Activated B cell treated with CpG ODN at 0.5 μM for 24 hours (primary cell): Measurements from ENCODE around the gene FHAD1. TPM values are rescaled to one million over a fixed set of nuclear protein-coding genes. Genes with fewer than 3 reads are reported as not detected.

Experiments used
- ATAC-seq: fragments of 200-7000 bp; cut with Tn5 transposase; one replicate; pipeline ENCODE4 v1.10.0; 2021; ENCODE audit warnings: low read depth, mild to moderate bottlenecking, moderate library complexity
- CTCF ChIA-PET: fragments of 350-600 bp; sonication (Branson Sonifier 250); formaldehyde crosslinking; loops from one replicate; lab custom pipeline; 2021; ENCODE audit warnings: antibody characterized with exemption; lab: Charles Lee
- POLR2A ChIA-PET: fragments of 350-600 bp; sonication (Branson Sonifier 250); formaldehyde crosslinking; loops from one replicate; lab custom pipeline; 2021; ENCODE audit warnings: antibody characterized with exemption; lab: Charles Lee
- DNase-seq: peaks from one replicate; pipeline ENCODE4 v3.0.0; 2022
- H3K27ac Mint-ChIP-seq: one replicate; pipeline ENCODE4 v1.8.0; 2020; ENCODE audit warnings: mixed read lengths
- H3K27me3 Mint-ChIP-seq: one replicate; pipeline ENCODE4 v1.8.0; 2021; ENCODE audit warnings: mixed read lengths
- H3K36me3 Mint-ChIP-seq: one replicate; pipeline ENCODE4 v1.8.0; 2021; ENCODE audit warnings: low read depth, mixed read lengths
- H3K4me1 Mint-ChIP-seq: one replicate; pipeline ENCODE4 v1.8.0; 2021; ENCODE audit warnings: mixed read lengths
- H3K4me3 Mint-ChIP-seq: one replicate; pipeline ENCODE4 v1.8.0; 2020; ENCODE audit warnings: mild to moderate bottlenecking, mixed read lengths
- H3K9me3 Mint-ChIP-seq: one replicate; pipeline ENCODE4 v1.8.0; 2020; ENCODE audit warnings: mixed read lengths
- CTCF ChIP-seq: fragments of 200-600 bp; IDR thresholded peaks from one replicate; pipeline ENCODE4 v1.8.0; 2022; ENCODE audit warnings: antibody characterized with exemption, mild to moderate bottlenecking
- intact Hi-C: fragments of 100-400 bp; cut with micrococcal nuclease; formaldehyde crosslinking; loops from one replicate; pipeline ENCODE4 v1.15.1; 2024
- total RNA-seq: library from RNA; stranded (reverse); gene quantifications from 2 replicates; pipeline ENCODE4 v1.2.3, GENCODE V29; 2022

The FHAD1 gene
- total RNA-seq, 1 donor from 2014 or later: not detected

DNA sequence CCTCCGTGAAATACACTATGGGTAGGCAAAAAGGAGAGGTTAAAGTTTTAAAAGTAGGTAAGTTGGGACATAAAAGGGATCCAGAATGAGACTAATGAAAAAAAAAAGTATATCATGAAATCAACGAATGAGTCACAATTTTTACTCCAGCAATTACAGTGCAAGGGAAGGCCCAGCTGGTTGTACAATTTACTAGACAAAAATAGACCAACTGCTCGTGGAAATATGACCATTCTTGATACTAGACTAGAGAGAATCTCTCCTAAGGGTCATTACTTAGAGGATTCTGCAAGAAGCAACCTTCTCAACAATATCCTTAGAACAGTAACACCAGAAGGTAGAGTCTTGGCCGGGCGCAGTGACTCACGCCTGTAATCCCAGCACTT, 107.5 kb downstream of the FHAD1 start:
- Mint-ChIP-seq H3K27me3 (peaks cover 9% of the 10 kb centered on the region), H3K4me3 (no peak overlapping the region), H3K9me3 (no peaks in the 10 kb centered on the region), H3K36me3 (no peaks in the 10 kb centered on the region), H3K27ac (no peak overlapping the region), H3K4me1 (no peaks in the 10 kb centered on the region)
- no peak for DNase-seq
- ChIA-PET CTCF (interaction anchor here (0.6 kb wide), 1 partner anchor 67 kb away, joined by 3 read pairs; no protein-coding TSS in a partner anchor), POLR2A (no interaction called here)
- ATAC-seq: no peak
- TF ChIP-seq CTCF: no peak
- intact Hi-C loops: no loop called here

DNA sequence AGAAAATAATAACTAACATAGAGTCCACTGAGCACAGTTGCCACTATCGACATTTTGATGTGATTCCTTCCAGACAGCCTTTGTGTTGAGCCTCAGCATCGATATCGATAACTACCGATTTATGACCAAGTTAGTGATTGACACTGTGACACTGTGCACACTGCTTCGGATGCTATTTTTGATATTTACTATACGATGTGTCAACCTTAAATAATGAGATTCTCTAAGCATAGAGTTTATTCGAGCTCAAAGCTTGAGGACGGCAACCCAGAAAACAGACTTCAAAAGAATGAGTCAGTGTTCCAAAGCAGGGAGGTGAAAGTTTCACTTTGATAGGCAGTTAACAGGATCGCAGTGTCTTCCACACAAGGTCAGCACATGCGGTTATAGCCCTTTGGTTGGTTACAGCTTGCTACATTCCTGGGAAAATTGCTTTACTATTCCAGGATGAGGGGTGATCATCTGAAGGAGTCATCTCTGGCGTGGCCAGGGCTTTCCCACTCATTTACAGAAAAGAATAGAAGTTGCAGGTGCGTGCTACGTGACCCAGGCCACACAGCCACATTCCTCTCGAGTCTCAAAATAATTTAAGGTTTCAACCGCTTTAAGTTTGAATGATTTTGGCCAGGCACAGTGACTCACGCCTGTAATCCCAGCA, 109.1 kb downstream of the FHAD1 start:
- CTCF ChIA-PET: no interaction called here
- peaks cover 9% of the 10 kb centered on the region for H3K27me3 Mint-ChIP-seq
- H3K36me3 Mint-ChIP-seq: no peaks in the 10 kb centered on the region
- POLR2A ChIA-PET: no interaction called here
- no peaks in the 10 kb centered on the region for H3K9me3 Mint-ChIP-seq
- H3K4me3 Mint-ChIP-seq: no peak overlapping the region
- TF ChIP-seq CTCF: no peak
- H3K4me1 Mint-ChIP-seq: no peaks in the 10 kb centered on the region
- DNase-seq: no peak
- intact Hi-C loops: no loop called here
- no peak overlapping the region for H3K27ac Mint-ChIP-seq
- ATAC-seq: no peak

DNA sequence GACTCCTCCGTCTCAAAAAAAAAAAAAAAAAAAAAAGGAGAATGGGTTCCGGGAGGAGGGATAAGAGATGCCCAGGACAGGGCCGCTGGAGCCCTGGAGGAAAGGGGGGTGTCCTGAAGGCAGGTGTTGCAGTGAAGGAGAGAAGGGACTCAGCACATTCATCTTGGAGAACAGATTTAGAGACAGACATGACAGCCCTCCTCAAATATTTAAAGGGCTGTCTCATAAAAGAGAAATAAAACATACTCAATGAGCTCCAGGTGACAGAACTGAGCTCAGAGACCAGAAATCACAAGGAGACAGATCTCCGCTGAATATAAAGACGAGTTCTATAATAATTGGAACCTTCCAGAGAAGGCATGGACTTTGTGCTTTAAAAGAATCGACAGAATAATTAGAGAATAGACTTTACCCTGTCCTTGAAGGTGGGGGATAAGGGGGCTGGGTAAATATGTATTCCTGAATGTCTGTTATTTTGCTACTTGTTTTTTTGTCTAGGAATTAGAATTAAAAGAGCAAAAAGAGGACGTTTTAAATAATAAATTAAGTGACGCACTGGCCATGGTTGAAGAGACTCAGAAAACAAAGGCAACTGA, 110.7 kb downstream of the FHAD1 start:
- H3K9me3 Mint-ChIP-seq: no peaks in the 10 kb centered on the region
- H3K36me3 Mint-ChIP-seq: no peaks in the 10 kb centered on the region
- DNase-seq (no peak), ATAC-seq (no peak)
- H3K4me1 Mint-ChIP-seq: no peaks in the 10 kb centered on the region
- ChIA-PET CTCF (no interaction called here), POLR2A (no interaction called here)
- no peak overlapping the region for H3K4me3 Mint-ChIP-seq
- no peak overlapping the region for H3K27ac Mint-ChIP-seq
- H3K27me3 Mint-ChIP-seq: peaks cover 2% of the 10 kb centered on the region
- no peak for TF ChIP-seq CTCF
- intact Hi-C loops: no loop called here

- ChIA-PET POLR2A (no interaction called here), CTCF (no interaction called here)
- ATAC-seq: no peak
- H3K27me3 Mint-ChIP-seq: peaks cover 2% of the 10 kb centered on the region
- H3K9me3 Mint-ChIP-seq: no peaks in the 10 kb centered on the region
- no peak for TF ChIP-seq CTCF
- no peaks in the 10 kb centered on the region for H3K4me1 Mint-ChIP-seq
- H3K4me3 Mint-ChIP-seq: no peak overlapping the region
- H3K27ac Mint-ChIP-seq: no peak overlapping the region
- no peak for DNase-seq
- intact Hi-C loops: no loop called here
- no peaks in the 10 kb centered on the region for H3K36me3 Mint-ChIP-seq
These were observed 111.6 kb downstream of the FHAD1 start for GRCh38 chr1:15358565-15359133.

- CTCF ChIA-PET: no interaction called here
- no peaks in the 10 kb centered on the region for H3K27me3 Mint-ChIP-seq
- DNase-seq (no peak), ATAC-seq (no peak)
- POLR2A ChIA-PET: no interaction called here
- H3K4me1 Mint-ChIP-seq: no peaks in the 10 kb centered on the region
- no peak overlapping the region for H3K4me3 Mint-ChIP-seq
- no peak for TF ChIP-seq CTCF
- no peaks in the 10 kb centered on the region for H3K36me3 Mint-ChIP-seq
- no peaks in the 10 kb centered on the region for H3K9me3 Mint-ChIP-seq
- H3K27ac Mint-ChIP-seq: no peak overlapping the region
- intact Hi-C loops: no loop called here
These were observed 113.7 kb downstream of the FHAD1 start for GRCh38 chr1:15360700-15361099.
